ENCODE results near the gene TNRC18.

TNRC18 gene

DNA sequence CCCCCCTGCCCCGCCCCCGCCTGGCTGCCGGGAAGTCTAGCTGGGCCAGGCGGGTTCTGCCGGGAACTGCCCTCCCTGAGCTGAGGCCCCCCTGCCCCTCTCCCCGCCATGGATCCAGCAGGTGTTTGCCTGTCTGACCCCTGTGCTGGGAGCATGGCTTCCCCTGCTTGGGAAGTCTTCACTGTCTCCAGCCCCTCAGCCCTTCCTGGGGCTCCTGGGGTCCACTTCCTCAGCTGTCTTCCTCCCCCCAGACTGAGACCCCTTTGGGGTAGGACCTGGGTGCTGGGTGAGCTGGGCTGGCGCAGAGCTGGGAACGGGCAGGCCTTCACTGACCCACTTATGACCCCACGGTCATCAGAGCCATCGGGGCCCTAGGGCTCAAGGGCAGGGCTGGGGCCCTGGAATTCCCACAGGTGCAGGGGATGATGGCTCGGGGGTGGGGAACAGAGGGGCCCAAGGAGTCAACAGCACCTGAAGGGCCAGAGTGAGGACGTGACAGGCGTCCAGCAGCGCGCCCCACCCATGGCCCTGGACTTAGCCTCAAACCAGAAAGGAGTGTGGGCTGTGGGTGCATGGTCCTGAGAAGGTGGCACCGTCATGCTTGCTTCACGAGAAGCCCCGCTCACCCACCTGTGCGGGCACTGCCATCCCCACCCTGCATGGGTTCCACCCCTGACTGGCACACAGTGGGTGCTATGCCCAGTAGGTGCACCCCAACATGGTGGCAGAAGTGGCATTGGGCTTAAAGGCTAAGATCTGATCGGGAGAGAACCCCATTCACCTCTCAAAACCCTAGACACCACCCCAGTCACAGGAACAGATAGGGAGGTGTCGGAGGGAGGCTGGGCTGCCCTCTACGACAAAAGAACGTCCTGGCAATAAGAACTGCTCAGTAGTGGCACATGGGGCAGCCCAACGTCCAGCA is 16.2 kb upstream of the TNRC18 start:
- TF ChIP-seq, protein P1, sequence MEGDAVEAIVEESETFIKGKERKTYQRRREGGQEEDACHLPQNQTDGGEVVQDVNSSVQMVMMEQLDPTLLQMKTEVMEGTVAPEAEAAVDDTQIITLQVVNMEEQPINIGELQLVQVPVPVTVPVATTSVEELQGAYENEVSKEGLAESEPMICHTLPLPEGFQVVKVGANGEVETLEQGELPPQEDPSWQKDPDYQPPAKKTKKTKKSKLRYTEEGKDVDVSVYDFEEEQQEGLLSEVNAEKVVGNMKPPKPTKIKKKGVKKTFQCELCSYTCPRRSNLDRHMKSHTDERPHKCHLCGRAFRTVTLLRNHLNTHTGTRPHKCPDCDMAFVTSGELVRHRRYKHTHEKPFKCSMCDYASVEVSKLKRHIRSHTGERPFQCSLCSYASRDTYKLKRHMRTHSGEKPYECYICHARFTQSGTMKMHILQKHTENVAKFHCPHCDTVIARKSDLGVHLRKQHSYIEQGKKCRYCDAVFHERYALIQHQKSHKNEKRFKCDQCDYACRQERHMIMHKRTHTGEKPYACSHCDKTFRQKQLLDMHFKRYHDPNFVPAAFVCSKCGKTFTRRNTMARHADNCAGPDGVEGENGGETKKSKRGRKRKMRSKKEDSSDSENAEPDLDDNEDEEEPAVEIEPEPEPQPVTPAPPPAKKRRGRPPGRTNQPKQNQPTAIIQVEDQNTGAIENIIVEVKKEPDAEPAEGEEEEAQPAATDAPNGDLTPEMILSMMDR (IDR thresholded peaks at IDR 0.05; ENCODE audit: low read depth, low read length), result no peak
- no peak for DNase-seq (ENCODE audit: extremely low read depth, low read depth)

DNA sequence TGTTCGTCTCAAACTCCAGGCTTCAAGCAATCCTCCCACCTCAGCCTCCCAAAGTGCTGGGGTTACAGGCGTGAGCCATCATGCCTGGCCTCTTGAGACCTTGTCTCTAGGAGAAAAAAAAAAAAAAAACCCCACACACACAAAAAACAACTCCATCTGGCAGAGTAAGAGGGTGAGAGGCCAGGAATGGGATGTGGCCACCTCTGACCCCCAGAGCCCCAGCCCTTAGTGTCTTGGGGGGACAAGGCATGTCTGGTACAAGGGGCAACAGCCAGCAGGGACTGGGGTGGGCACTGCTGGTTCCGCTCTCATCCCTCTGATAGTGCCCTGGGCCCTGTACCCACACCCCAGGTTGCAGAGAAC is 15.6 kb upstream of the TNRC18 start:
- no peak for DNase-seq (ENCODE audit: extremely low read depth, low read depth)
- TF ChIP-seq, protein P1 (IDR thresholded peaks at IDR 0.05; ENCODE audit: low read depth, low read length), result no peak

DNA sequence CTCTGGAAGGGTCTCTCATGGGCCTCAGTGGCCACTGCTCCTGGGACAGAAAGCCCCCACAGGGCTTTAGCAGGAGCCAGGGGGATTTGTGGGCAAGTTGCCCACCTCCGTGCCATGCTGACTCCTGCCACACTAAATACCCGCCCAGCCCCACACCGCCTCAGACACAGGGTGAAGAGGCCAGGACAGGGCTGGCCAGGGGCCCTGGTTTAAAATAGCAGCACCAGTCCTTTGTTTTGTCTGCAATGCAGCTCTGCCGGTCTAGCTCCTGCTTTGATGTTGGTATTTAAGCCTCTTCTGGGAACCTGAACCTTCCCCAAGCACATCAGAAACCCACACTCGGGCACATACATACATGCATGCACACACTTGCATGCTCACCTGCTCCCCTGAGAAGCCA is 14.4 kb upstream of the TNRC18 start:
- TF ChIP-seq, protein P1 (IDR thresholded peaks at IDR 0.05; ENCODE audit: low read depth, low read length), result no peak
- no peak for DNase-seq (ENCODE audit: extremely low read depth, low read depth)

DNA sequence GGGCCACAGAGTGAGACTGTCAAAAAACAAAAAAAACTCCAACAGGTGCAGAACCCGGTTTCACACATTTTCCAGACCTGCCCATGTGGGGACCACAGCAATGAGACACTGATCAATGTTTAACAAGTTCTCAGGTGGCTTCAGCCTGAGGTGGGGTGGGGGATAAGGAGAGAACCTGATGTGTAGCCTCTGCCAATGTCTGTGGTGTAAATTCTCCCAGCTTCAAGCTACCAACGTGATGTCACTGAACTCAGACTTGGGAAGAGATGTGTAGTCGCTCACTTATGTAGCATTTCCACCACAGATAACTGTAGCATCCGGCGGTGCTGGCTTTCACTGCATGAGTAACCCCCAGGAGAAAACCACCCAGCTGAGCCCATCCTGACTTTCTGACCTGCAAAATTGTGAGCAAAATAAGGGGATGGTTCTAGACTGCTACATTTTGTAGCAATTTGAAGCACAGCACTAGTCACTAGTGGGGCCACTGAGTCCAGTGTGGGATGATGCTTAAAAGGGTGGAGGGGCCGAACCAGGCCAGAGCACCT is 13.8 kb upstream of the TNRC18 start:
- TF ChIP-seq, protein P1 (IDR thresholded peaks at IDR 0.05; ENCODE audit: low read depth, low read length), result no peak
- DNase-seq (ENCODE audit: extremely low read depth, low read depth), result no peak

DNA sequence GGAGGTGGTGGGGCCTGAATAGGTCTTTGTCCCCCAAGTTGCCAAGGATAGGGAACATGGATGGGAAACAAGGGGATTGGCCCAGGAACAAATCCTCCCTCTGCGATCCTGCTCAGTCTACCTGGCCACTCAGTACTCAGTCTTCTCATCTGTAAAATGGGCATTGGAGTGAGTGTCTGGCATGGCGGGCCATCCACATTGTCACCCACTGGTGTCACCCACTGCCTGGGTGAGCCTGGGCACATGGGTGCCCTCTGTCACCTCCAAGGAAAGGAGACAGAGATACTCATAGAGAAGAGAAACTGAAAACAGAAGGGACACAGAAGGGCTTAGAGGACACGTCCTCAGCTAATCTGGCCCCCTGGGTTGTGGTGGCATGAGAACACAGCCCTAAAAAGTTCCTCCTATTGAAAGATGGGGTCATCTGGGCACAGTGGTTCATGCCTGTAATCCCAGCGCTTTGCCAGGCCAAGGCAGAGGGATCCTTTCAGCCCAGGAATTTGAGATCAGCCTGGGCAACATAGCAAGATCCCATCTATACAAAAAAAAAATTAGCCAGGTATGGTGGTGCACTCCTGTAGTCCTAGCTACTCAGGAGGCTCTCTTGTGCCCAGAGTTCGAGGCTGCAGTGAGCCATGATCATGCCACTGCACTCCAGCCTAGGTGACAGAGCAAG is 12.5 kb upstream of the TNRC18 start:
- TF ChIP-seq, protein P1 (IDR thresholded peaks at IDR 0.05; ENCODE audit: low read depth, low read length), result no peak
- no peak for DNase-seq (ENCODE audit: extremely low read depth, low read depth)

DNA sequence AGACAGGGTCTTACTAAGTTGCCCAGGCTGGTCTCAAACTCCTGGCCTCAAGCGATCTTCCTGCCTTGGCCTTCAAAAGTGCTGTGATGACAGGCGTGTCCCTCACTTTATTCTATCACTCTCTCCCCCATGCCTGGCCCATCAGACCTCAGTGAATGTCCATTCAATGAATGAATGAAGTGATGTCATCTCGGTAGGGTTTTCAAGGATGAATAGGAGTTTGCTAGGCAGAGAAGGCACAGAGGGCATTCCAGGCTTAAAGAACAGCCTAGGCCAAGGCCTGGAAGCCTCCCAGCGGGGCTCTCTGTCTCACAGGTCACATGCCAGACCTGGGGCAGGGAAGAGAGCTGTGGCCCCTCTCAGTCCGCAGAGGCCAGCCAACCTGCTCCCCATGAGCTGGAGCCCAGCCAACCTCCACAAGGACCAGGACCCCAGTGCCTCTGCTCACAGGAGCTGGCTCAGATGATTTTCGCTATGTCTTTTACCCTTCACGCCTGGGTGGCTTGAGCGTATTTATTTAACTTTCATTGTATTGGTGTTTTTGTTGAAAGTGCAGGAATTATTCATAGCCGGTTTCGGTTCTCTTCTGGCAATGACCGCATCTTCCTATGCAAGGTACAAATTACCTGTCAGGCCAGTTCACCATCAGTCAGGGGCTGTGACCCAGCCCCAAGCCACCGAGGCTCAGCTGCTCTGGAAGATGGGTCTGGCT is 11.8 kb upstream of the TNRC18 start:
- TF ChIP-seq, protein P1 (IDR thresholded peaks at IDR 0.05; ENCODE audit: low read depth, low read length), result no peak
- no peak for DNase-seq (ENCODE audit: extremely low read depth, low read depth)

All from AG09319 (cell line).